ENCODE data around the gene CAPN11.

The CAPN11 gene

DNA sequence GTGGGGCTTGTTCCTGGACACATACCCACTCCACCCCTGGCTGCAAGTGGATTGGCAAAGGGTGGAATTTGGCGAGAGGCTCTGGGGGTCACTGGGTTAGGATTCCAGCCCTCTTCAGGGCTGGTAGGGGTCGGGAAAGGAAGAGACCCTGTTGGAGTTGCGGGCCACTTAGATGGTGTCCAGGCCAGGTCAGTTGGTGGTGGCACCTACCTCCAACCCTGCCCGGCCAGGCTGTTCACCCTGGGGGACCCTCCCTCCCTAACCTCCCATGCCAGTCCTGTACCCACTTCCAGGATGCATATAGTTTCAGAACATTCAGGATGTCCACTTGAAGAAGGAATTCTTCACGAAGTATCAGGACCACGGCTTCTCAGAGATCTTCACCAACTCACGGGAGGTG, 21.0 kb downstream of the CAPN11 start:
- no peak for TF ChIP-seq SIN3A (IDR thresholded peaks at IDR 0.05; ENCODE audit: borderline replicate concordance, insufficient read depth, low read length)
- no peak for TF ChIP-seq TAF1 (IDR thresholded peaks at IDR 0.05; ENCODE audit: borderline replicate concordance, insufficient read depth, low read length)
- no peak for TF ChIP-seq POLR2AphosphoS5 (IDR thresholded peaks at IDR 0.05; ENCODE audit: low read depth, low read length)
- TF ChIP-seq FOXP2 (optimal IDR thresholded peaks at IDR 0.05; ENCODE audit: borderline replicate concordance, extremely low read depth, extremely low read length, insufficient read depth): no peak
- TF ChIP-seq REST (IDR thresholded peaks at IDR 0.05; ENCODE audit: insufficient read depth in 1 of 2, low read depth in 2 of 2, low read length in 2 of 2): no peak

DNA sequence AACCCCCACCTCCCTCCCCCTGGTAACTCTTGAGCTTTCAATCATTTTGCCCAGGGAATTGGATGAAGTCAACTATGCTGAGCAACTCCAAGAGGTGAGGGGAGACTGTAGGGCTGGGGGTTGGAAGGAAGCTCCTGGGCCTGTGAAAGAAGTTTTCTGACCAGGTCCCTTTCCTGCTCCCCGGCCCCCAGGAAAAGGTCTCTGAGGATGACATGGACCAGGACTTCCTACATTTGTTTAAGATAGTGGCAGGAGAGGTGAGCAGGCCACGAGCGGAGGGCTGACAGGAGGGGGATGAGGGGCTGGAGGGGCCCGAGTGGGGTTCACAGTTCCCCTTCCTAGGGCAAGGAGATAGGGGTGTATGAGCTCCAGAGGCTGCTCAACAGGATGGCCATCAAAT, 21.8 kb downstream of the CAPN11 start:
- TF ChIP-seq SIN3A (IDR thresholded peaks at IDR 0.05; ENCODE audit: borderline replicate concordance, insufficient read depth, low read length) (no peak), FOXP2 (optimal IDR thresholded peaks at IDR 0.05; ENCODE audit: borderline replicate concordance, extremely low read depth, extremely low read length, insufficient read depth) (no peak), POLR2AphosphoS5 (IDR thresholded peaks at IDR 0.05; ENCODE audit: low read depth, low read length) (no peak), REST (IDR thresholded peaks at IDR 0.05; ENCODE audit: insufficient read depth in 1 of 2, low read depth in 2 of 2, low read length in 2 of 2) (no peak), TAF1 (IDR thresholded peaks at IDR 0.05; ENCODE audit: borderline replicate concordance, insufficient read depth, low read length) (no peak)

GRCh38 chr6:44180886-44181285, 22.3 kb downstream of the CAPN11 start:
- no peak for TF ChIP-seq TAF1 (IDR thresholded peaks at IDR 0.05; ENCODE audit: borderline replicate concordance, insufficient read depth, low read length)
- TF ChIP-seq SIN3A (IDR thresholded peaks at IDR 0.05; ENCODE audit: borderline replicate concordance, insufficient read depth, low read length): no peak
- no peak for TF ChIP-seq REST (IDR thresholded peaks at IDR 0.05; ENCODE audit: insufficient read depth in 1 of 2, low read depth in 2 of 2, low read length in 2 of 2)
- no peak for TF ChIP-seq POLR2AphosphoS5 (IDR thresholded peaks at IDR 0.05; ENCODE audit: low read depth, low read length)
- TF ChIP-seq FOXP2 (optimal IDR thresholded peaks at IDR 0.05; ENCODE audit: borderline replicate concordance, extremely low read depth, extremely low read length, insufficient read depth): no peak

- TF ChIP-seq POLR2AphosphoS5 (IDR thresholded peaks at IDR 0.05; ENCODE audit: low read depth, low read length): no peak
- no peak for TF ChIP-seq FOXP2 (optimal IDR thresholded peaks at IDR 0.05; ENCODE audit: borderline replicate concordance, extremely low read depth, extremely low read length, insufficient read depth)
- no peak for TF ChIP-seq REST (IDR thresholded peaks at IDR 0.05; ENCODE audit: insufficient read depth in 1 of 2, low read depth in 2 of 2, low read length in 2 of 2)
- TF ChIP-seq TAF1 (IDR thresholded peaks at IDR 0.05; ENCODE audit: borderline replicate concordance, insufficient read depth, low read length): no peak
- TF ChIP-seq SIN3A (IDR thresholded peaks at IDR 0.05; ENCODE audit: borderline replicate concordance, insufficient read depth, low read length): no peak
These were observed 24.3 kb downstream of the CAPN11 start for GRCh38 chr6:44182911-44183390.

GRCh38 chr6:44183783-44184182, 25.2 kb downstream of the CAPN11 start:
- TF ChIP-seq TAF1 (IDR thresholded peaks at IDR 0.05; ENCODE audit: borderline replicate concordance, insufficient read depth, low read length) (no peak), FOXP2 (optimal IDR thresholded peaks at IDR 0.05; ENCODE audit: borderline replicate concordance, extremely low read depth, extremely low read length, insufficient read depth) (no peak), REST (IDR thresholded peaks at IDR 0.05; ENCODE audit: insufficient read depth in 1 of 2, low read depth in 2 of 2, low read length in 2 of 2) (no peak), SIN3A (IDR thresholded peaks at IDR 0.05; ENCODE audit: borderline replicate concordance, insufficient read depth, low read length) (no peak), POLR2AphosphoS5 (IDR thresholded peaks at IDR 0.05; ENCODE audit: low read depth, low read length) (no peak)

All from PFSK-1 (cell line).